Hepatocyte (in vitro differentiated cells): Measurements from ENCODE around the gene AKNAD1. TPM values are rescaled to one million over a fixed set of nuclear protein-coding genes. Genes with fewer than 3 reads are reported as not detected.

ENCODE experiments used
- DNase-seq: peaks from one replicate; pipeline ENCODE4 v3.0.0-alpha.2; 2016; ENCODE audit warnings: low spot score
- H2AFZ ChIP-seq: fragments of 200-600 bp; sonication (generic); 2 replicates; pipeline ENCODE4 v1.6.0; 2016; ENCODE audit warnings: antibody characterized with exemption, mild to moderate bottlenecking
- H3K27ac ChIP-seq: fragments of 200-600 bp; sonication (generic); 2 replicates; pipeline ENCODE4 v1.5.1; 2016; ENCODE audit warnings: mild to moderate bottlenecking
- H3K27me3 ChIP-seq: fragments of 200-600 bp; sonication (generic); 2 replicates; pipeline ENCODE4 v1.6.1; 2016
- H3K36me3 ChIP-seq: fragments of 200-600 bp; sonication (generic); replicated peaks from 2 replicates; pipeline ENCODE4 v1.5.1; 2016; ENCODE audit warnings: low read depth; ENCODE audit not compliant: insufficient read depth
- H3K4me1 ChIP-seq: fragments of 200-600 bp; sonication (generic); 2 replicates; pipeline ENCODE4 v1.5.1; 2016; ENCODE audit warnings: mild to moderate bottlenecking, moderate library complexity; ENCODE audit not compliant: insufficient read depth
- H3K4me2 ChIP-seq: fragments of 200-600 bp; sonication (generic); 2 replicates; pipeline ENCODE4 v1.6.0; 2016
- H3K4me3 ChIP-seq: fragments of 200-600 bp; sonication (generic); 2 replicates; pipeline ENCODE4 v1.5.1; 2016; ENCODE audit warnings: mild to moderate bottlenecking
- H3K79me2 ChIP-seq: fragments of 200-600 bp; sonication (generic); 2 replicates; pipeline ENCODE4 v1.6.0; 2017; ENCODE audit warnings: mild to moderate bottlenecking
- H3K9me2 ChIP-seq: fragments of 200-600 bp; sonication (generic); replicated peaks from 2 replicates; pipeline ENCODE4 v1.6.0; 2017; ENCODE audit warnings: mild to moderate bottlenecking; ENCODE audit not compliant: insufficient read depth
- H3K9me3 ChIP-seq: fragments of 200-600 bp; sonication (generic); 2 replicates; pipeline ENCODE4 v1.5.1; 2016; ENCODE audit warnings: low read depth, mild to moderate bottlenecking
- H4K20me1 ChIP-seq: fragments of 200-600 bp; sonication (generic); 2 replicates; pipeline ENCODE4 v1.6.0; 2016; ENCODE audit warnings: mild to moderate bottlenecking; ENCODE audit not compliant: insufficient read depth, poor library complexity, severe bottlenecking
- EZH2 ChIP-seq: fragments of 200-600 bp; sonication (generic); IDR thresholded peaks from 2 replicates; pipeline ENCODE4 v1.6.1; 2016; ENCODE audit warnings: antibody characterized with exemption, mild to moderate bottlenecking, borderline replicate concordance
- EZH2phosphoT487 ChIP-seq: fragments of 200-600 bp; sonication (generic); IDR thresholded peaks from one replicate; pipeline ENCODE4 v1.6.1; 2018; ENCODE audit warnings: antibody characterized with exemption, mild to moderate bottlenecking, low read depth, moderate library complexity; ENCODE audit not compliant: unreplicated experiment, severe bottlenecking
- WGBS: methylation state at CpG from one replicate; pipeline ENCODE4 v1.1.6; 2016; ENCODE audit warnings: low lambda C conversion rate; ENCODE audit errors: missing lambda C conversion rate; 5-methylcytosine and 5-hydroxymethylcytosine counted together
- polyA plus RNA-seq: library from polyadenylated mRNA; unstranded; fragments of >200 nt; fragmentation: Nextera tagmentation; extraction: Ambion mirVana; gene quantifications from 2 replicates; pipeline ENCODE4 v1.2.1, GENCODE V29; 2016
- total RNA-seq: library from RNA; depleted of rRNA; stranded (reverse); fragments of >200 nt; gene quantifications from 2 replicates; pipeline ENCODE4 v1.2.3, GENCODE V29; 2014
- TF ChIP-seq, protein P1 (sequence below): fragments of 200-600 bp; sonication (generic); IDR thresholded peaks from 2 replicates; pipeline ENCODE4 v1.5.1; 2016; ENCODE audit warnings: antibody characterized with exemption, mild to moderate bottlenecking; ENCODE audit not compliant: poor library complexity

The AKNAD1 gene
- total and polyA plus RNA-seq, 2 experiments from 2014 or later = 0.80 TPM; not detected in 1

- Histone ChIP-seq H3K79me2 (no peaks in the 10 kb centered on the region), H3K9me3 (no peaks in the 10 kb centered on the region), H2AFZ (no peak overlapping the region), H3K27ac (no peak overlapping the region), H3K4me2 (no peak overlapping the region), H3K36me3 (no peaks in the 10 kb centered on the region), H3K4me3 (no peak overlapping the region), H3K27me3 (no peaks in the 10 kb centered on the region), H3K9me2 (no peaks in the 10 kb centered on the region), H3K4me1 (no peaks in the 10 kb centered on the region), H4K20me1 (no peaks in the 10 kb centered on the region)
- TF ChIP-seq, protein P1, sequence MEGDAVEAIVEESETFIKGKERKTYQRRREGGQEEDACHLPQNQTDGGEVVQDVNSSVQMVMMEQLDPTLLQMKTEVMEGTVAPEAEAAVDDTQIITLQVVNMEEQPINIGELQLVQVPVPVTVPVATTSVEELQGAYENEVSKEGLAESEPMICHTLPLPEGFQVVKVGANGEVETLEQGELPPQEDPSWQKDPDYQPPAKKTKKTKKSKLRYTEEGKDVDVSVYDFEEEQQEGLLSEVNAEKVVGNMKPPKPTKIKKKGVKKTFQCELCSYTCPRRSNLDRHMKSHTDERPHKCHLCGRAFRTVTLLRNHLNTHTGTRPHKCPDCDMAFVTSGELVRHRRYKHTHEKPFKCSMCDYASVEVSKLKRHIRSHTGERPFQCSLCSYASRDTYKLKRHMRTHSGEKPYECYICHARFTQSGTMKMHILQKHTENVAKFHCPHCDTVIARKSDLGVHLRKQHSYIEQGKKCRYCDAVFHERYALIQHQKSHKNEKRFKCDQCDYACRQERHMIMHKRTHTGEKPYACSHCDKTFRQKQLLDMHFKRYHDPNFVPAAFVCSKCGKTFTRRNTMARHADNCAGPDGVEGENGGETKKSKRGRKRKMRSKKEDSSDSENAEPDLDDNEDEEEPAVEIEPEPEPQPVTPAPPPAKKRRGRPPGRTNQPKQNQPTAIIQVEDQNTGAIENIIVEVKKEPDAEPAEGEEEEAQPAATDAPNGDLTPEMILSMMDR = no peak
- TF ChIP-seq EZH2 (no peak), EZH2phosphoT487 (no peak)
- no peak for DNase-seq
- 96% methylated on average over 4 of the region's 4 CpGs for WGBS
These were observed 48.5 kb downstream of the AKNAD1 start for GRCh38 chr1:108808438-108808837.

DNA sequence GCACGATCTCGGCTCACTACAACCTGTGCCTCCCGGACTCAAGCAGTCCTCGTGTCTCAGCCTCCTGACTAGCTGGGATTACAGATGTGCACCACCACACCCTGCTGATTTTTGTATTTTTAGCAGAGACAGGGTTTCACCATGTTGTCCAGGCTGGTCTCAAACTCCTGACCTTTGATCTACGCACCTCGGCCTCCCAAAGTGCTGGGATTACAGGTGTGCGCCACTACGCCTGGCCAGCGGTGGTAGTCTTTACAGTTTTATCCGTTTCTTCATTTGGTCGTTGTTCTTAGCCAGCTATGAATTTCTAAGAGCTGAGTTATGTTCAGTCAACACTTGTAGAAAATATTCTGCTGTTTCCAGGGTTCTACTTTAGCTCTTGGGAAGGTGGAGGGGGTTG lies 53.3 kb downstream of the AKNAD1 start:
- Histone ChIP-seq H3K4me2 (no peak overlapping the region), H2AFZ (no peak overlapping the region), H3K9me2 (no peaks in the 10 kb centered on the region), H4K20me1 (no peaks in the 10 kb centered on the region), H3K4me3 (no peak overlapping the region), H3K9me3 (no peaks in the 10 kb centered on the region), H3K27ac (no peak overlapping the region), H3K36me3 (no peaks in the 10 kb centered on the region), H3K4me1 (no peaks in the 10 kb centered on the region), H3K79me2 (no peaks in the 10 kb centered on the region), H3K27me3 (no peaks in the 10 kb centered on the region)
- 94% methylated on average over 11 of the region's 11 CpGs for WGBS
- TF ChIP-seq, protein P1 = no peak
- TF ChIP-seq EZH2 = no peak
- TF ChIP-seq EZH2phosphoT487 = no peak
- no peak for DNase-seq

DNA sequence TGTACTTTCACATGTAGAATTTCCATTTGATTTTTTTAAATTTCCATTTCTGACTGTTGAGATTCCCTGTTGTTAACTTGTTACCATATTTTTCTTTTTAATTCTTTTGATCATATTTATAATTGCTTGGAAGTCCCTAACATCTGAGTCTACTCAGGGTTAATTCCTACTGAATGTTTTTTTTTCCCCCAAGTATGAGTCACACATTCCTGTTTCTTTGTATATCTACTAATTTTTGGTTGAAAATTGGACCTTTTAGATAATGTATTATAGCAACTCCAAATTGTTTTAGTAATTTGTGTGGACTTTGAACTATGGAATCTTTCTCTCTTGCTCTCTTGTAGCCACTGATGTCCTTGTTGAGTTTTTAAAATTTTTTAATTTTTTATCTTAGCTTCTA lies 55.8 kb downstream of the AKNAD1 start:
- no peak overlapping the region for H3K27ac ChIP-seq
- H3K9me3 ChIP-seq = no peaks in the 10 kb centered on the region
- no peak overlapping the region for H3K4me2 ChIP-seq

More for the DNA sequence above, 55.8 kb downstream of the AKNAD1 start:
- H3K4me3 ChIP-seq = no peak overlapping the region
- H3K27me3 ChIP-seq = no peaks in the 10 kb centered on the region
- no peak overlapping the region for H2AFZ ChIP-seq
- no peaks in the 10 kb centered on the region for H3K36me3 ChIP-seq
- no peaks in the 10 kb centered on the region for H3K4me1 ChIP-seq
- H3K79me2 ChIP-seq = no peaks in the 10 kb centered on the region
- H3K9me2 ChIP-seq = no peaks in the 10 kb centered on the region
- DNase-seq = no peak
- TF ChIP-seq, protein P1 = no peak
- TF ChIP-seq EZH2phosphoT487 (no peak), EZH2 (no peak)
- H4K20me1 ChIP-seq = no peaks in the 10 kb centered on the region
